WTC11 (cell line): Measurements from ENCODE around the gene SLITRK4. TPM values are rescaled to one million over a fixed set of nuclear protein-coding genes. Genes with fewer than 3 reads are reported as not detected.
A peak's percentile ranks its signal among the peaks of the same experiment; 100 is the strongest.

ENCODE experiments used
- ATAC-seq: fragments of 200-7000 bp; cut with Tn5 transposase; 2 replicates; pipeline ENCODE4 v1.10.0; 2021; ENCODE audit warnings: mild to moderate bottlenecking, moderate library complexity
- CTCF ChIA-PET: fragments of 300-600 bp; sonication (Branson Sonifier 250); formaldehyde crosslinking; loops from one replicate; lab custom pipeline; 2021; ENCODE audit warnings: antibody characterized with exemption; lab: Charles Lee
- POLR2A ChIA-PET: fragments of 350-600 bp; sonication (Branson Sonifier 250); formaldehyde crosslinking; loops from one replicate; lab custom pipeline; 2021; ENCODE audit warnings: antibody characterized with exemption; lab: Charles Lee
- DNase-seq: peaks from one replicate; pipeline ENCODE4 v3.0.0; 2021; ENCODE audit warnings: low spot score
- H3K27ac Mint-ChIP-seq: 2 replicates; pipeline ENCODE4 v1.8.0; 2021; ENCODE audit warnings: mixed read lengths
- H3K27me3 Mint-ChIP-seq: 2 replicates; pipeline ENCODE4 v1.8.0; 2021; ENCODE audit warnings: low read depth, mild to moderate bottlenecking, moderate library complexity, mixed read lengths
- H3K36me3 Mint-ChIP-seq: 2 replicates; pipeline ENCODE4 v1.8.0; 2021; ENCODE audit warnings: mixed read lengths
- H3K4me1 Mint-ChIP-seq: 2 replicates; pipeline ENCODE4 v1.8.0; 2022; ENCODE audit warnings: mixed read lengths
- H3K4me3 Mint-ChIP-seq: 2 replicates; pipeline ENCODE4 v1.8.0; 2021; ENCODE audit warnings: mild to moderate bottlenecking, moderate library complexity, mixed read lengths
- H3K9me3 Mint-ChIP-seq: 2 replicates; pipeline ENCODE4 v1.8.0; 2021; ENCODE audit warnings: mixed read lengths
- OVOL2 ChIP-seq: fragments of 250-450 bp; sonication (Bioruptor Pico); IDR thresholded peaks from 2 replicates; pipeline ENCODE4 v1.9.0; 2021; ENCODE audit warnings: mild to moderate bottlenecking, borderline replicate concordance
- RORB ChIP-seq: fragments of 250-450 bp; sonication (Bioruptor Pico); IDR thresholded peaks from 2 replicates; pipeline ENCODE4 v1.9.0; 2021; ENCODE audit warnings: mild to moderate bottlenecking
- SMAD4 ChIP-seq: sonication (generic); formaldehyde crosslinking; IDR thresholded peaks from 2 replicates; pipeline ENCODE4 v1.8.0; 2022; ENCODE audit warnings: mild to moderate bottlenecking, missing genetic modification reagents
- USF2 ChIP-seq: sonication (generic); formaldehyde crosslinking; IDR thresholded peaks from 2 replicates; pipeline ENCODE4 v1.8.1; 2023; ENCODE audit warnings: mild to moderate bottlenecking, missing genetic modification reagents, moderate library complexity
- ZBTB21 ChIP-seq: sonication (generic); formaldehyde crosslinking; IDR thresholded peaks from 2 replicates; pipeline ENCODE4 v1.8.1; 2023; ENCODE audit warnings: mild to moderate bottlenecking, missing genetic modification reagents, borderline replicate concordance
- ZMAT4 ChIP-seq: fragments of 250-450 bp; sonication (Bioruptor Pico); IDR thresholded peaks from 2 replicates; pipeline ENCODE4 v1.9.0; 2021; ENCODE audit warnings: mild to moderate bottlenecking
- ZNF423 ChIP-seq: fragments of 250-450 bp; sonication (Bioruptor Pico); IDR thresholded peaks from 2 replicates; pipeline ENCODE4 v2.1.2; 2022; ENCODE audit warnings: mild to moderate bottlenecking, moderate library complexity
- ZNF671 ChIP-seq: fragments of 250-450 bp; sonication (Bioruptor Pico); IDR thresholded peaks from 2 replicates; pipeline ENCODE4 v1.8.0; 2021; ENCODE audit warnings: mild to moderate bottlenecking
- total RNA-seq: library from RNA; stranded (reverse); gene quantifications from 3 replicates; pipeline ENCODE4 v1.2.3, GENCODE V29; 2021
- TF ChIP-seq, protein P1 (sequence below): sonication (generic); formaldehyde crosslinking; IDR thresholded peaks from 2 replicates; pipeline ENCODE4 v1.8.1; 2023; ENCODE audit warnings: mild to moderate bottlenecking, missing genetic modification reagents, borderline replicate concordance
- TF ChIP-seq, protein P2 (sequence below): sonication (generic); formaldehyde crosslinking; IDR thresholded peaks from 2 replicates; pipeline ENCODE4 v1.8.0; 2022; ENCODE audit warnings: mild to moderate bottlenecking, missing genetic modification reagents
- TF ChIP-seq, protein P3 (sequence below): sonication (generic); formaldehyde crosslinking; IDR thresholded peaks from 2 replicates; pipeline ENCODE4 v1.8.0; 2022; ENCODE audit warnings: mild to moderate bottlenecking, missing genetic modification reagents
- TF ChIP-seq, protein P4 (sequence below): sonication (generic); formaldehyde crosslinking; IDR thresholded peaks from 2 replicates; pipeline ENCODE4 v1.8.0; 2022; ENCODE audit warnings: missing genetic modification reagents
- TF ChIP-seq, protein P5 (sequence below): fragments of 200-600 bp; IDR thresholded peaks from 2 replicates; pipeline ENCODE4 v1.8.0; 2022; ENCODE audit warnings: antibody characterized with exemption

The SLITRK4 gene
- total RNA-seq, 1 experiment from 2014 or later, result not detected

DNA sequence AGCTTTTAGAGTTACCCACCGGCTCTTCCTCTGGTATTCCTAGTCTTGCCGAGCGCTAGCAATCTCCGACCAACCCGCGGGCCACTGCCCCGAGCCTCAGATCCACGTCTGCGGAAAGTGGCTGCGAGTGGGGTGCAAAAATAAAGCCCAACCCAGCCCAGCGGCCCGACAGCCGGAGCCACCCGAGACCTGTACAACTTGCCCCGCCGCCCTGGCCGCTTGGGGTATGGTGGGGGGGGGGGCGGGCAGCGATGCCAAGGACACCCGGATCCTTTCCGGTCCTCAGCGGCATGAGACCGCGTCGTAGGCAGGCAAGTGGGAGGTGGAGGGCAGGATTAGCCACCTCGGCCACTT is 1.6 kb downstream of the SLITRK4 start:
- DNase-seq, result no peak
- POLR2A ChIA-PET, result no interaction called here
- no peaks in the 10 kb centered on the region for H3K4me1 Mint-ChIP-seq
- H3K4me3 Mint-ChIP-seq, result no peak overlapping the region
- peaks cover 23% of the 10 kb centered on the region for H3K36me3 Mint-ChIP-seq
- peaks cover 27% of the 10 kb centered on the region for H3K9me3 Mint-ChIP-seq
- TF ChIP-seq ZBTB21 (CRISPR knock-in tag), result no peak
- no peak for TF ChIP-seq ZNF423 (CRISPR knock-in tag)
- TF ChIP-seq ZNF671 (CRISPR knock-in tag), result no peak
- TF ChIP-seq, protein P1, sequence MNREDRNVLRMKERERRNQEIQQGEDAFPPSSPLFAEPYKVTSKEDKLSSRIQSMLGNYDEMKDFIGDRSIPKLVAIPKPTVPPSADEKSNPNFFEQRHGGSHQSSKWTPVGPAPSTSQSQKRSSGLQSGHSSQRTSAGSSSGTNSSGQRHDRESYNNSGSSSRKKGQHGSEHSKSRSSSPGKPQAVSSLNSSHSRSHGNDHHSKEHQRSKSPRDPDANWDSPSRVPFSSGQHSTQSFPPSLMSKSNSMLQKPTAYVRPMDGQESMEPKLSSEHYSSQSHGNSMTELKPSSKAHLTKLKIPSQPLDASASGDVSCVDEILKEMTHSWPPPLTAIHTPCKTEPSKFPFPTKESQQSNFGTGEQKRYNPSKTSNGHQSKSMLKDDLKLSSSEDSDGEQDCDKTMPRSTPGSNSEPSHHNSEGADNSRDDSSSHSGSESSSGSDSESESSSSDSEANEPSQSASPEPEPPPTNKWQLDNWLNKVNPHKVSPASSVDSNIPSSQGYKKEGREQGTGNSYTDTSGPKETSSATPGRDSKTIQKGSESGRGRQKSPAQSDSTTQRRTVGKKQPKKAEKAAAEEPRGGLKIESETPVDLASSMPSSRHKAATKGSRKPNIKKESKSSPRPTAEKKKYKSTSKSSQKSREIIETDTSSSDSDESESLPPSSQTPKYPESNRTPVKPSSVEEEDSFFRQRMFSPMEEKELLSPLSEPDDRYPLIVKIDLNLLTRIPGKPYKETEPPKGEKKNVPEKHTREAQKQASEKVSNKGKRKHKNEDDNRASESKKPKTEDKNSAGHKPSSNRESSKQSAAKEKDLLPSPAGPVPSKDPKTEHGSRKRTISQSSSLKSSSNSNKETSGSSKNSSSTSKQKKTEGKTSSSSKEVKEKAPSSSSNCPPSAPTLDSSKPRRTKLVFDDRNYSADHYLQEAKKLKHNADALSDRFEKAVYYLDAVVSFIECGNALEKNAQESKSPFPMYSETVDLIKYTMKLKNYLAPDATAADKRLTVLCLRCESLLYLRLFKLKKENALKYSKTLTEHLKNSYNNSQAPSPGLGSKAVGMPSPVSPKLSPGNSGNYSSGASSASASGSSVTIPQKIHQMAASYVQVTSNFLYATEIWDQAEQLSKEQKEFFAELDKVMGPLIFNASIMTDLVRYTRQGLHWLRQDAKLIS, result no peak
- no peak for TF ChIP-seq ZMAT4 (CRISPR knock-in tag)
- TF ChIP-seq OVOL2 (CRISPR knock-in tag), result no peak
- no peak for TF ChIP-seq SMAD4 (CRISPR knock-in tag)
- no peak for TF ChIP-seq USF2 (CRISPR knock-in tag)
- TF ChIP-seq RORB (CRISPR knock-in tag), result no peak
- TF ChIP-seq, protein P2, sequence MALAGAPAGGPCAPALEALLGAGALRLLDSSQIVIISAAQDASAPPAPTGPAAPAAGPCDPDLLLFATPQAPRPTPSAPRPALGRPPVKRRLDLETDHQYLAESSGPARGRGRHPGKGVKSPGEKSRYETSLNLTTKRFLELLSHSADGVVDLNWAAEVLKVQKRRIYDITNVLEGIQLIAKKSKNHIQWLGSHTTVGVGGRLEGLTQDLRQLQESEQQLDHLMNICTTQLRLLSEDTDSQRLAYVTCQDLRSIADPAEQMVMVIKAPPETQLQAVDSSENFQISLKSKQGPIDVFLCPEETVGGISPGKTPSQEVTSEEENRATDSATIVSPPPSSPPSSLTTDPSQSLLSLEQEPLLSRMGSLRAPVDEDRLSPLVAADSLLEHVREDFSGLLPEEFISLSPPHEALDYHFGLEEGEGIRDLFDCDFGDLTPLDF (CRISPR knock-in tag), result no peak
- TF ChIP-seq, protein P3, sequence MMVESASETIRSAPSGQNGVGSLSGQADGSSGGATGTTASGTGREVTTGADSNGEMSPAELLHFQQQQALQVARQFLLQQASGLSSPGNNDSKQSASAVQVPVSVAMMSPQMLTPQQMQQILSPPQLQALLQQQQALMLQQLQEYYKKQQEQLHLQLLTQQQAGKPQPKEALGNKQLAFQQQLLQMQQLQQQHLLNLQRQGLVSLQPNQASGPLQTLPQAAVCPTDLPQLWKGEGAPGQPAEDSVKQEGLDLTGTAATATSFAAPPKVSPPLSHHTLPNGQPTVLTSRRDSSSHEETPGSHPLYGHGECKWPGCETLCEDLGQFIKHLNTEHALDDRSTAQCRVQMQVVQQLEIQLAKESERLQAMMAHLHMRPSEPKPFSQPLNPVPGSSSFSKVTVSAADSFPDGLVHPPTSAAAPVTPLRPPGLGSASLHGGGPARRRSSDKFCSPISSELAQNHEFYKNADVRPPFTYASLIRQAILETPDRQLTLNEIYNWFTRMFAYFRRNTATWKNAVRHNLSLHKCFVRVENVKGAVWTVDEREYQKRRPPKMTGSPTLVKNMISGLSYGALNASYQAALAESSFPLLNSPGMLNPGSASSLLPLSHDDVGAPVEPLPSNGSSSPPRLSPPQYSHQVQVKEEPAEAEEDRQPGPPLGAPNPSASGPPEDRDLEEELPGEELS (CRISPR knock-in tag), result no peak
- no peak for ATAC-seq
- CTCF ChIA-PET, result no interaction called here
- H3K27ac Mint-ChIP-seq, result no peak overlapping the region
- no peaks in the 10 kb centered on the region; the same call in 1 of the 2 replicates for H3K27me3 Mint-ChIP-seq

GRCh38 chrX:143633461-143634308 is 2.2 kb downstream of the SLITRK4 start:
- no peak overlapping the region for H3K4me3 Mint-ChIP-seq
- peaks cover 31% of the 10 kb centered on the region for H3K9me3 Mint-ChIP-seq

More at GRCh38 chrX:143633461-143634308, 2.2 kb downstream of the SLITRK4 start:
- Mint-ChIP-seq H3K27ac (no peak overlapping the region), H3K36me3 (peaks cover 27% of the 10 kb centered on the region), H3K27me3 (no peaks in the 10 kb centered on the region; the same call in 1 of the 2 replicates), H3K4me1 (no peaks in the 10 kb centered on the region)
- POLR2A ChIA-PET, result no interaction called here
- CTCF ChIA-PET, result no interaction called here
- no peak for DNase-seq
- TF ChIP-seq, protein P4, sequence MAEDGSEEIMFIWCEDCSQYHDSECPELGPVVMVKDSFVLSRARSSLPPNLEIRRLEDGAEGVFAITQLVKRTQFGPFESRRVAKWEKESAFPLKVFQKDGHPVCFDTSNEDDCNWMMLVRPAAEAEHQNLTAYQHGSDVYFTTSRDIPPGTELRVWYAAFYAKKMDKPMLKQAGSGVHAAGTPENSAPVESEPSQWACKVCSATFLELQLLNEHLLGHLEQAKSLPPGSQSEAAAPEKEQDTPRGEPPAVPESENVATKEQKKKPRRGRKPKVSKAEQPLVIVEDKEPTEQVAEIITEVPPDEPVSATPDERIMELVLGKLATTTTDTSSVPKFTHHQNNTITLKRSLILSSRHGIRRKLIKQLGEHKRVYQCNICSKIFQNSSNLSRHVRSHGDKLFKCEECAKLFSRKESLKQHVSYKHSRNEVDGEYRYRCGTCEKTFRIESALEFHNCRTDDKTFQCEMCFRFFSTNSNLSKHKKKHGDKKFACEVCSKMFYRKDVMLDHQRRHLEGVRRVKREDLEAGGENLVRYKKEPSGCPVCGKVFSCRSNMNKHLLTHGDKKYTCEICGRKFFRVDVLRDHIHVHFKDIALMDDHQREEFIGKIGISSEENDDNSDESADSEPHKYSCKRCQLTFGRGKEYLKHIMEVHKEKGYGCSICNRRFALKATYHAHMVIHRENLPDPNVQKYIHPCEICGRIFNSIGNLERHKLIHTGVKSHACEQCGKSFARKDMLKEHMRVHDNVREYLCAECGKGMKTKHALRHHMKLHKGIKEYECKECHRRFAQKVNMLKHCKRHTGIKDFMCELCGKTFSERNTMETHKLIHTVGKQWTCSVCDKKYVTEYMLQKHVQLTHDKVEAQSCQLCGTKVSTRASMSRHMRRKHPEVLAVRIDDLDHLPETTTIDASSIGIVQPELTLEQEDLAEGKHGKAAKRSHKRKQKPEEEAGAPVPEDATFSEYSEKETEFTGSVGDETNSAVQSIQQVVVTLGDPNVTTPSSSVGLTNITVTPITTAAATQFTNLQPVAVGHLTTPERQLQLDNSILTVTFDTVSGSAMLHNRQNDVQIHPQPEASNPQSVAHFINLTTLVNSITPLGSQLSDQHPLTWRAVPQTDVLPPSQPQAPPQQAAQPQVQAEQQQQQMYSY (CRISPR knock-in tag), result peak; percentile 77
- TF ChIP-seq, protein P5, sequence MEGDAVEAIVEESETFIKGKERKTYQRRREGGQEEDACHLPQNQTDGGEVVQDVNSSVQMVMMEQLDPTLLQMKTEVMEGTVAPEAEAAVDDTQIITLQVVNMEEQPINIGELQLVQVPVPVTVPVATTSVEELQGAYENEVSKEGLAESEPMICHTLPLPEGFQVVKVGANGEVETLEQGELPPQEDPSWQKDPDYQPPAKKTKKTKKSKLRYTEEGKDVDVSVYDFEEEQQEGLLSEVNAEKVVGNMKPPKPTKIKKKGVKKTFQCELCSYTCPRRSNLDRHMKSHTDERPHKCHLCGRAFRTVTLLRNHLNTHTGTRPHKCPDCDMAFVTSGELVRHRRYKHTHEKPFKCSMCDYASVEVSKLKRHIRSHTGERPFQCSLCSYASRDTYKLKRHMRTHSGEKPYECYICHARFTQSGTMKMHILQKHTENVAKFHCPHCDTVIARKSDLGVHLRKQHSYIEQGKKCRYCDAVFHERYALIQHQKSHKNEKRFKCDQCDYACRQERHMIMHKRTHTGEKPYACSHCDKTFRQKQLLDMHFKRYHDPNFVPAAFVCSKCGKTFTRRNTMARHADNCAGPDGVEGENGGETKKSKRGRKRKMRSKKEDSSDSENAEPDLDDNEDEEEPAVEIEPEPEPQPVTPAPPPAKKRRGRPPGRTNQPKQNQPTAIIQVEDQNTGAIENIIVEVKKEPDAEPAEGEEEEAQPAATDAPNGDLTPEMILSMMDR, result no peak
- no peak for ATAC-seq
